Tongue (tissue), 2 donors: ENCODE data around the gene TMEM129. TPM values are rescaled to one million over a fixed set of nuclear protein-coding genes. Genes with fewer than 3 reads are reported as not detected.

Experiments
- DNase-seq: peaks from one replicate; pipeline ENCODE4 v3.0.0-alpha.2; 2015
- total RNA-seq: library from RNA; depleted of rRNA; stranded (reverse); fragments of >200 nt; gene quantifications from one replicate; pipeline ENCODE4 v1.2.3, GENCODE V29; 2014

Gene TMEM129, protein sequence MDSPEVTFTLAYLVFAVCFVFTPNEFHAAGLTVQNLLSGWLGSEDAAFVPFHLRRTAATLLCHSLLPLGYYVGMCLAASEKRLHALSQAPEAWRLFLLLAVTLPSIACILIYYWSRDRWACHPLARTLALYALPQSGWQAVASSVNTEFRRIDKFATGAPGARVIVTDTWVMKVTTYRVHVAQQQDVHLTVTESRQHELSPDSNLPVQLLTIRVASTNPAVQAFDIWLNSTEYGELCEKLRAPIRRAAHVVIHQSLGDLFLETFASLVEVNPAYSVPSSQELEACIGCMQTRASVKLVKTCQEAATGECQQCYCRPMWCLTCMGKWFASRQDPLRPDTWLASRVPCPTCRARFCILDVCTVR
- total RNA-seq: 22.8 TPM

DNA sequence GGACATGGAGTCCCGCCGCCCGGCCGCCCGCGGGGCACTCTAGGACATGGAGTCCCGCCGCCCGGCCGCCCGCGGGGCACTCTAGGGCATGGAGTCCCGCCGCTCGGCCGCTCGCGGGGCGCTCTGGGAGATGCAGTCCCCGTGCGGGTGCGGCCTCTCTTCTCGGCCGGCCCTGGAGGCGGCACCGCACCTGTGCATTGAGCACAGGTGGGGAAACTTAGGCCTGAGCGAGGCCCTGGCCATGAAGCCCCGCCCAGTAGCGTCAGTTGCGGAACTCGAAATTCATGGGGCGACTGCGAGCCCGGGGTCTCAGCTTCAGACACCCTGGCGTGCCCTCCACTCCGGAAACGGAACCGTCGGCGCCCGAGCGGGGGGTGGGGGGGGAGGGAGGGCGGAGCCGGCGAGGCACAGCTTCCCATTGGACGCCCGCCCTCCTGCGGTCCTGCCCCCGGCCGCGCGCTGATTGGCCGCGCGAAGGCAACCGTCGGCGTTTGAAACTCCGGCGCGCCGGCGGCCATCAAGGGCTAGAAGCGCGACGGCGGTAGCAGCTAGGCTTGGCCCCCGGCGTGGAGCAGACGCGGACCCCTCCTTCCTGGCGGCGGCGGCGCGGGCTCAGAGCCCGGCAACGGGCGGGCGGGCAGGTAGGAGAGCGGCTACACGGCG is at the start of gene TMEM129, which contains the start of gene TACC3:
Gene TMEM129, minus strand, starts transcription at position 321 of the 663 bp plus-strand sequence. CDS start 486 bp downstream, outside the sequence.
Gene TACC3, plus strand, starts transcription at position 519 of the 663 bp plus-strand sequence. CDS start 1,901 bp downstream, outside the sequence.
- peak; percentile 97 for DNase-seq

DNA sequence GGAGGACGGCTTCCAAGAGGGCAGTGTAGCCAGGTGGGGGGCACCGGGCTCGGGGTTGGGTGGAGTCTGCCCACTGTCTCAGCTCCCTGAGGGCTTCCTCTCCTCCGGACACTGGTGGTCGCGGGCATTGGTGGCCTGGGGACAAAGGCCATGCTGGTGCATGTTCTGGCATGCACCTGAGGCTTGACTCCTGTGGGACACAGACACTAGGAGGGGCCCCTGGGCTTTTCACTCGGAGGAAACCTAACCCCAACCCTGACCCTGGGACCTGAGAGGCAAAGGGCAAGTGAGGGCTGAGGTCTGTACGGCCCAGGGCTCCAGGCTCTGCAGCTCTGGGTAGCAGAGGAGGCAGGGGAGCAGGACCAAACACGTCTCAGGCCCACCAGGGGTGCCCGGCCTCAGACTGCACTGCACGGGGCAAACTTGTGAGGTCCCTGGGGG is 49.7 kb upstream of the TMEM129 start:
- DNase-seq: no peak

DNA sequence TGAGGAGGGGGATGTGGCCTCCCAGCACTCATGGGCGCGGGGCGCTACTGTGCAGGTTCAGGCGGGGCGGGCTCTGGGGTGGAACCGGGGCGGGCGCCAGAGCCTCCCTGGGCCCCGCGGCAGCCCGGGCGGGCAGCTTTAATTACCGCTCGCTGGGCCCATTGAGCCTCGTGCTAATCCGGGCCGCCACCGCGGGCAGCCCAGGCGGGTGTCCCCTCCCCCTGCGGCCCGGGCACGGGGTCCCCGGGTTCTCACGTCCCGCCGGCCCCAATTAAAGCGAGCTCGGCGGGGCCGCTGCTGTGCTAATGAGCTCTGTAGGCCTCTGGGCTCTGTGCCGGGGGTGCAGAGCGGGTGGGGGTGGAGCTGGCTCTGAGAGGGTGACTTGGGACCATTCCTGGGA is 49.1 kb upstream of the TMEM129 start:
- no peak for DNase-seq

DNA sequence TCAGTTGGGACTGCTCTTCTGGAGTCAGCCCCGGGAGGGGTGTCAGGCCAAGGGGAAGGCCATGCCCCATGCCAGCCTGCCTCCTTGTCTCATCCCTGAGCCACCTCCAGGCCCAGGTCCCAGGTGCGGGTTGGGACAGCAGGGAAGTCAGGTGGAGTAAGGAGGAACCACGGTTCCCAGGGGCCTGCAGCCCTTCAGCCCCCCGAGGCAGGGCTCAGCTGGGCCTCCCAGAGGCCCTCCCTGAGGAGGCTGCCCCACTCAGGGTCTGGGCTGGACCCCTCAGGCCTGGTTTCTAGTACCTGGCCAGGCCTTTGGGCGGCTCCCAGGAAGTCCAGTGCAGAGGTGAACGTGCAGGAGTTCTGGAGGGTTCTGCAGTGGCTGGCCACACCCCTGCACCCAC is 48.6 kb upstream of the TMEM129 start:
- DNase-seq: no peak

DNA sequence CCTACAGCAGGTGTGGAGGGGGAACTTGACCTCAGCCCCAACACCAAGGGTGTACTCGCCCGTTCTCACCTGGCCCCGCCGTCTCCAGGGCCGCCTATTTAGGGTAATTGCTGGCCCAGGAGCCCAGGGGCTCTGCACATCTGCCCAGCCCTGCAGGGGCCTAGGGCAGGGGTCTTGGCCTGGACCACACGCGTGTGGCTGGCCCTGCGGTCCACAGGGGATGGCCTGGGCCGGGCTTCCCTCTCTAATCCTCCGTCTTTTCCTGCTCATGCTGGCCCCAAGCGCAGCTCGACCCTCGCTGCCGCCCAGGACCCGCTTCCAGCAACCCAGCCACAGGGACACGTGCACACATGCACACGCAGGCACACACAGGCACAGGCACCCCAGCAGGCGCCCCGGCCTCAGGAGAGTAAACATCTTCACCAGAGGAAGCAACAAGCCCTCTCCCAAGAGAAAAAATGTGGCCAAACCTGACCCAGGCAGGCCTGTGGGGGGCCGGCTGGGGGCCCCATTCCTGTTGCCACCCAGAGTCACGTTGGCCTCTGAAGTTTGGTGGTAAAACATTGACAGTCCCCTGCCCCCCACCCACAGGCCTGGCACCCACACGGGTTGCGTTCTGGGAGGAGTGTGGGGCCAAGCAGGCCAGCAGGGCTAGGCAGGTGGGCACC is 47.4 kb upstream of the TMEM129 start:
- DNase-seq: no peak

DNA sequence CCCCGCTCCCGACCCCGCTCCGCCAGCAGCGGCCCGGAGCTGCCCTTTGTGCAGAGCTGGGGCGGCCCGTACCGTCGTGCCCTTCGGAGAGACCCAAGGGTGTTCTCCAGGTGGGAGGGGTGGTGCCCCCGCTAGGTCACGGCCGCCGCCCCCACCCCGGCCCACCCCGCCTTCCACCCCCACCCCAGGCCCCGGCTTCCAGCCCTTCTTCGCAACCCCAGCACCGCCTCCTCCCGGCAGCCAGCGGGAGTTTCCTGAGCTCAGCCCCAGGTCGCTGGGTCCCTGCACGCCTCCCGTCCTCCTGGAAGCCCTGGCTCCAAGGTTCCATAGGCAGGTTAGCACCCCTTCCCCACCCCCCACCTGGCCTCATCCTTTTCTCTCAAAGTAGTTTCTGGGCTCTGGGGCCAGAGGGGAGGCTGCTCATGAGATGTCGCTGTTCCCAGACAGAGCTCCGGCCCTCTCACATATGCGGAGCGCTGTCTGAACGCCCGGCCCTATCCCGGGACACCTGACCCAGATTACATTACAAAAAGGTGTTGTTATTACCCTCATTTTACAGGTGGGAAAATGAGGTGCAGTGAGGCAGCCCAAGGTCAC is 46.7 kb upstream of the TMEM129 start:
- DNase-seq: no peak

DNA sequence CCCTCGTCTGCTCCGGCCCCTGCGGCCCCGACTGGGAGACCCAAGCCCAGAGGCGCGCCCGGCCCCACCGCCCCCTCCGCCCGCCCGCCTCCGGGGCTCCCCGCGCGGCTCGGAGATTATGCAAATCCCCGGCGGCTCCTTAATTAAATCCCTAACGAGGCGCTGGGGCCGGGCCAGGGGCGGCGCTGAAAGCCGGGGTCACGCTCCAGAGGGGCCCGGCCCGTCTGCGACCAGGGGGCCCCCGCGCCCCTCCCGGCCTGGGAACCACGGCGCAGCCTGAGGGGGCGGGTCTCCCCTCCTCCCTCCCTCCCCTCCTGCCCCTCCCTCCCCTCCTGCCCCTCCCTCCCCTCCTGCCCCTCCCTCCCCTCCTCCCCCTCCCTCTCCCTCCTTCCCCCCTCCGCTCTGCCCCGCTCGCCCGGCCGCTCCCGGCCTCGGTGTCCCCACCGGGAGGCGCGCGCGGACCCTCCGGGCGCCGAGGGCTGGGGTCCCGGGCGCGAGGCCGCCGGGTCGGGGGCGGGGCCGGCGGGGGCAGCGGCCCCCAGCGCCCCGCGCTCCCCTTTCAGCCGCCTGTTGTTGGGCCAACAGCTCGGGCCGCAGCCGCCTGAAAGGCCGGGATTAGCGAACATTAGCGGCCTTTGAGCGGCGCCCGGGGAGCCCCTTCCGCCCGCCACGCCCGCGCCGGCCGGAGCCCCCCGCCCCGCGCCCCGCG is 46.1 kb upstream of the TMEM129 start:
- DNase-seq: no peak

DNA sequence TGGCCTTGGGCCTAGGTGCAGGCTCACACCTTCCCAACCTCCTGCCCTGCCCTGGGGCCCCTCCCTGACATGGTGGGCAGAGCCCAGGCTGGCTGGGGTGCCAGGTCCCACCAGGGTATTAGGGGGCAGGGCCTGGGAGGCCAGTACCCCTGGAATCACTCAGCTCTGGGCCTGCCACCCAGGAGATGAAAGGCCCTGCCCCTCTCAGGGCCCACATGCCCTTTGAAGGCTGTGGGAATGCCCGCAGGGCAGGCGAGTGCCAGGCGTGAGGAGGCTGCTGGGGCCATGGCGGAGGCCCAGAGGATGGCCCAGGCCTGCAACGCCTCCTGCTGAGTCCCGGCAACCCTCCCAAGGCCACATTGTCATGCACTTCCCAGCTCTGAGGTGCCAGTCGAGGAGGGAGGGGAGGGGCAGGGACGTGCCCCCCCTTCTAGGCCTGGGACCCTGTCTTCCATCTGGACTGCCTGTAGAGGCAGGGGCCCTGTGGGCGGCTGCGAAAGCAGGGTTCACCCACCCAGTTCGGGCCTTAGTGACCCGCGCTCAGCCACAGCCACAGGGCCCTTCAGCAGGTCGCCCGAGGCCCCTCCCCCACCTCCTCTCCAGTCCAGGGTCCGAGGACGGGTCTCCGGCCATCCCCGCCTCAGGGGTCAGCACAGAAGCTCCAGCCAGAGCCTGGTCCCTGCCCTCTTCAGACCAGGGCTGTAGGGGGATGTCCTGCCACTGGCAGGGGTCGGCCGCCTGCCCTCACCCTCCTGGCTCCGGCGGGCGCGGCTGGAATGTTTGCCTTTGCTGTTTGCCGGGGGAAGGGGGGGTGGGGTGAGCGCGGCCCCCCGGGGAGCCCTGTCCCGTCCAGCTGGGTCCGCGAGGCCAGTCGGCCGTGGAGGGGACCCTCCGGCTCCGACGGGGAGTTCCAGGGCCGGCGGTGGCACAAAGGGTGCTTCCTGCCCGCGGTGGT is 45.3 kb upstream of the TMEM129 start:
- no peak for DNase-seq

DNA sequence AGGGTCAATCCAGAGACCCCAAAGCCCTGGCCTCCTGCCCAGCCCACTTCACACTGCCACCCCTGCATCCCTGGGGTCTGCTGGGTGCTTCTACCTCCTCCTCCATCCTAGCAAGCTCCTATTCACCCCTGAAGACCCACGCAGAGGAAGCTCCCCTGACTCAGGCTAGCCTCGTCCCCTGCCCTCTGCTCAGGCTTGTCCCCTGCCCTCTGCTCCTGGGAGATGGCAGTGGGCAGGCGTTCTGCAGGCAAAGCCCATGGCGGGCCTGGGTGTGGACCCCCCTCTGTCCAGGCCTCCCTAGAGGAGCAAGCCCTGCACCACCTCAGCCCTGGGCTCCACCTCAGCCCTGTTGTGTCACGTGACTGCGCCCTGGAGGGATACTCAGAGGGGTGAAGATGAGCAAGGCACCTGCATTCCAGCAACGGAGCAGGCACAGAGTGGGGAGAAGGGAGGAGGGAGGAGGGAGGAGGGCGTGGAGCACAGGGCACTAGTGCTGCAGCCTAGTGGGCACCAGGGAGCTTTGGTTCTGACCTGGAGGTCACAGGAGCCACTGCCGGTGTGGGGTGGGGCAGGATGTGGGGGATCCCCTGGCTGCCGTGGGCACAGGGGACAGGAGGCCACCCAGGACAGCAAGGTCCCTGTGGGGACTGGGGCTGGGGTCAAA is 44.4 kb upstream of the TMEM129 start:
- no peak for DNase-seq

DNA sequence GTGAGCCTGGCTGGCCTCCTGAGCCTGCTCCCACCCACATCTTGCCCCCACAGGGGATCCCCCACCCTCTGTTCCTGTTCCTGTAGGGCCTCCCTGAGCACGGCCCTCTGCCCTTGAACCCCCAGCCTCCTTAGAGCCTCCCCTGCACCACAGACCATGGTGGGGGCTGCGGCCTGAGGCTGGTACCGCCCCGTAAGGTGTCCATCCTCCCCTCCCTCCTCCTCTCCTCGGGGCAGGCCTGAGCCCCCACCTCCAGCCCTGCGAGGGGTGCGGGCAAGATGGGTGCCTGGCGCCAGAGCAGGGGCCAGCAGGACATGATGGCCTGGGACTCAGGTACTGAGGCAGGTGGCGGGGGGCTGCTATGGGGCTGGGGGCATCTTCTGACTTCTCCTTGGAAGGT is 43.5 kb upstream of the TMEM129 start:
- no peak for DNase-seq

DNA sequence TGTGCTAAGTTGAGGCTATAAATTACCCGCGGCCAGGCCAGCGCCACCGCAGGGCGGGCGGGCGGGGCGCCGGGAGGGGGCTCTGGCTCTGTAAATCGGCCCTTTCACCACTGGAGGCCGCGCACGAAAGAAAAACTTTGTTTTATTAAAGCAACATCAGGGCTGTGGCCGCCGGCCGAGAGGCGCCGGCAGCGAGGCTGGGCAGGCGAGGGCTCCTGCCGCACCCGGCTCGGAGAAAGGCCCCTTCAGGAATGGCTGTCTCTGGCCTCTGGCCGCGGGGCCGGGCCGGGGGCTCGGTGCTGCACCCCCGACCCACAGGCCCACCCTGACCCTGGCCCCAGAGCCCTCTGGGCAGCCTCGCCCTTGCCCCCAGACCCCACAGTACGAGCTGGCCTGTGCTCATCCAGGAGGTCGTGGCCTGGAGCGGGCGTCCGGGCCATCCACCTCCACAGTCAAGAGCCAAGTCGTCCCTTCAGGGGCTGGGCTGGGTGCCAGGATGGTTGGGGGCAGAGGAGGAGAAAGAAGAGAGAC is 42.5 kb upstream of the TMEM129 start:
- peak; percentile 77 for DNase-seq

DNA sequence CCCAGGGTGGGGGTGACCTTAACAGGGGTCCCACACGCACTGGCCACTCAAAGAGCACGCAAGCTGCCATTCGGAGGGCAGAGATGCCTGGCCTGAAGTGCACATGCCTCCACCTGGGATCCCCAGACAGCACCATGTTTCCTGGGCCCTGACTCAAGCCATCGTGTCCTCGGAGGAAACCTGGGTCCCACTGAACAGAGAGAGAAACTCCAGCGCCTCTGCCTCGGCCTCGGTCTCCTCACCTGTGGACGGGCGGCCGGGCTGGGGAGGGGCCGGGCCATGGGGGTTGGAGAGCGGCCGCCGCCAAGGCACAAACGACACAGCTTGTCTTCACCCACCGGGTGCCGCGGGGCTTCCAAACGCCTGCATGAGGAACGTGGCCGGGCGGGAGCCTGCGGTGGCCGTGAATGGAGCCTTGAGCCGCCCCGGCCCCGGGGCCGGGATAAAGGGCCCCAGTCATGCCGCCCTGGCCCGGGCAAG is 42.0 kb upstream of the TMEM129 start:
- DNase-seq: no peak

DNA sequence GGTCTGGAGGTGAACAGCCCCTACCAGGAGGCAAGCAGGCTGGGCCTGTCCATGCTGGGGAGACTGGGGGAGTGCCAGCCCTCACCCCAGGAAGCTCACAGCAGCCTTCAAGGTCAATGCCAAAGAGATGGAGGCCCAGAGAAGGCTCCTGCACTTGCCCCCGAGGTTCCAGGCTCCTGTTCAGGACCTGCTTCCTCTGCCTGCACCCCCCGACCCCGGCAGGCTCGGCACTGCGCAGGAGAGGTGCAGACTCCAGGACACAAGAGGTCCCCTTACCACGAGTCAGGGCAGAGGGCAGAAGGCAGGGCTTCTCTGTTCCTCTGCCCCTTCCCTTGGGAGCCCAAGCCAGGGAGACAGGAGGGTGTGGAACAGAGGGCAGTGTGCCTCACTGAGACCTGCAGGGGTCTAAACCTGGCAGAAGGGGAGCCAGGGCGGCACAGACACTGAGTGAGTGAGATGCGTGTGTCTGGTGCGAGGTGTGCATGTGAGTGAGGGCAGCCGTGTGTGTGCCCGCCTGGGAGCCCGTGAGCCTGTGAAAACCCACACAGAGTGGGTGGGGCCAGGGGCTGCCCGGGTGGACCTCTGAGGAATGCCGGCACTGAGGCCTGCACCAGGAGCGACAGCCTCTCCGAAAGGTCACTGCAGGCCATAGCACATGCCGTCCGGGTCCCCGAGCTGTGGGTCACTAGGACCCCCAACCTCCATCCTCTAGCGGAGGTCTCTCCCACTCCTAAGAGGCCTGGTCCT is 41.3 kb upstream of the TMEM129 start:
- no peak for DNase-seq

DNA sequence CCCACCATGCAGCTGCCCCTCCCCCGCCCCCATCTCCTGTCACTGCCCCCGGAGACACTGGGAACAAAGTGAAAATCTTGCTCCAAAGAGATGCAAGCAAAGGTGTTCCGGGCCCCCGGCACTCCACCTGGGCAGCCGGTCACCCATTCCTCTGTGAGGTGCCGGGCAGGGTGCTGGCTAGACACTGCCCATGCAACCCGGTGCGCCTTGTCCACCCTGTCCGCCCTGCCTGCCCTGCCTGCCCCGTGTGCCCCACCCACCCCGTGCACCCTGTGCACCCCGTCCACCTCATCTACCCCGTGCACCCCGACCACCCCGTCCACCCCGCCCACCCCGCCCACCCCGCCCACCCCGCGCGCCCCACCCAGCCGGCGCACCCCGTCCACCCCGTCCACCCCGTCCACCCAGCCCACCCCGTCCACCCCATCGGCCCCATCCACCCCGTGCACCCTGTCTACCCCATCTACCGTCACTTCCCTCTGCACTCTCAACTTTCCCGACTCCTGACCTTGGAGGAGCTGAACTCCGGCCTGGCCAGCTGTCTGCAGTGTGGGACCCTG is 40.1 kb upstream of the TMEM129 start:
- no peak for DNase-seq

DNA sequence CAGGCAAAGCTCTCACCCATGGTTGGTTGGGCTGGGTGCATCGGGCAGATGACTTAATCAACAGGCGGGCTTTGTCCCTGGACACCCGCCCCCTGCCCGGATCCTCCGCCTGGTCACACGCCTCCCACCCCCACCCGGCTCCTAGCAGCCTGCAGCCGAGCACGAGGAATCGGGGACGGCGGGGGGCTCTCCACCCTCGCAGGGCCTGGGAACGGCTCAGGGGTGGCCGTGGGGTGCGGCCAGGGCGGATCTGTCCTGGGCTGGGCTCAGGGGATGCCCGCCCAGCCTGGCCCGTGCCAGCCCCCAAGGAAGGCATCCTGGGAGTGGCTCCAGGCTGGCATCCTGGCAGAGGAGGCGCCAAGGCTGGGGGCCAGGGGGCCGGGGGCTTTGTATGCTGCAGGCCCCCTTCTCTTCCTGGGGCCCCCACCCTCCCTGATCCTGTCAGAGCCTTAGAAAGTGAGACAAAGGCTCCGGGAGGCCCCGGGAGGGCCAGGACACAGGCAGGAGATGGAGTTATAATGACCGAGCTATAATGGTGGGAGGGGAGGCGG is 39.5 kb upstream of the TMEM129 start:
- no peak for DNase-seq

DNA sequence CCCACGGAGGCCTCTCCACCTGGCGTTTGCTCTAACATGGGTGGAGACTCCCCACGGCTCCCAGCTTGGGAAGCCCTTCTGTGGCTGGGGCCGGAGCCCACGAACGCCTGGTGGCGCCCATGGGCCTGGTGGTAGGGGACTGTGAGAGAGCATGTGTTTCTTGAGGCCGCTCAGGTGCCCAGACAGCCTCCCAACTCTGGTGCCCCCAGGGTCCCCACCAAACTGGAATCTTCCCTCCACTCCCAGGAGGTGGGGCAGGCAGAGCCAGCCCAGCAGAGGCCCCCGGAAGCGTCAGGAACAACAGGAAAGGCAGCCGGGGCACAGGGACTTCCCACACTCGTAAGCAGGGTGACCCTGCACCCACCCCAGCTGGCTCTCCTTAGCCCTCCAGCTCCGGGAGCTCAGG is 38.7 kb upstream of the TMEM129 start:
- DNase-seq: no peak

DNA sequence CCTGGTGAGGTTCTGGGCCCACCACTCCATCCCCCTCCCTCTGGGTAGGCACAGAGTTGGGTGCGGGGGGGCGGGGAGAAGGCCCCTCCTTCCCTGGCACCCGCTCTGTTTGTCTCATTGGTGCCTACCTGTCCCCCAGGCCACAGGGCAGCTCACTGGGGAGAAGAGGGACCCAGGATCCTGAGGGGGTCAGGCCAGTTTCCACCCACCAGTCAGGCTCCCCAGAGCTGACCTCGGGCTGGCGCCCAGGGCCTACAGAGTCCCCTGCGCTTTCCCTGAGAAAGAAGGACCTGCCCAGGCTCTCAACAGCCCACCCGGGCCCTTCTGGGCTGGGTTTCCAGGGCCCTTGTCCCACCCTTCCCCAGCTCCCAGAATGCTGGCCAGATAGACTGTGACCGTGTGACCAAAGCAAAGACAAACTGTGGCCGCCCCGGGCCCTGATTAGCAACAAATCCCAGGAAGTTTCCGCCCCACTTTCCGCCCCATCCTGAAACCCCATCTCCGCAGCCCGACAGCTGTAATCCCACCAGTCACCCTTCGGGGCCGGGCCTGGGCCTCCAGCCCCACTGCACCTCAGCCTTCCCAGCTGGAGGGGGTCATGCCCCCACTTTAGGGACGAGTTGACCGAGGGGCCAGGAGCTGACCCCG is 38.2 kb upstream of the TMEM129 start:
- peak; percentile 55 for DNase-seq
